SK-N-SH (cell line): ENCODE results near the gene ZC3H12A. TPM values are rescaled to one million over a fixed set of nuclear protein-coding genes. Genes with fewer than 3 reads are reported as not detected.

Experiments
- CTCF ChIA-PET: fragments of 300-600, 350-600 bp; formaldehyde crosslinking; extraction: SDS; loops from one replicate; lab custom pipeline; 2021; lab: Yijun Ruan, JAX
- POLR2A ChIA-PET: fragments of 350-600 bp; sonication (Branson Sonifier 250); formaldehyde crosslinking; extraction: SDS; loops from one replicate; lab custom pipeline; 2020; ENCODE audit warnings: antibody characterized with exemption, inconsistent platforms; lab: Yijun Ruan, JAX
- DNase-seq: peaks from one replicate; pipeline ENCODE4 v3.0.0; 2012
- H2AFZ ChIP-seq: fragments of 200-600 bp; sonication (generic); 2 replicates; pipeline ENCODE4 v1.8.1; 2016; ENCODE audit warnings: antibody characterized with exemption, mild to moderate bottlenecking, low read depth
- H3F3A ChIP-seq: fragments of 200-600 bp; sonication (generic); replicated peaks from 2 replicates; pipeline ENCODE3; 2016; ENCODE audit warnings: antibody characterized with exemption, mild to moderate bottlenecking; ENCODE audit not compliant: insufficient read depth
- H3K27ac ChIP-seq, 2 experiments: fragments of 200-500 bp in 1 of 2; fragments of 200-600 bp in 1 of 2; sonication (Bioruptor generic) in 1 of 2; sonication (generic), shearing (Covaris generic) in 1 of 2; 2 replicates each; pipeline versions ENCODE4 v1.5.1 to v1.6.1; 2014 to 2016; ENCODE audit warnings: low read depth in 2 of 2, inconsistent platforms in 1 of 2, low read length in 1 of 2, mild to moderate bottlenecking in 1 of 2, mixed read lengths in 1 of 2
- H3K27me3 ChIP-seq: fragments of 200-600 bp; sonication (generic), shearing (Covaris generic); 2 replicates; pipeline ENCODE4 v1.6.1; 2016; ENCODE audit warnings: mixed run types; ENCODE audit not compliant: insufficient read depth
- H3K36me3 ChIP-seq, 2 experiments: fragments of 200-500 bp in 1 of 2; fragments of 200-600 bp in 1 of 2; sonication (Bioruptor generic) in 1 of 2; sonication (generic) in 1 of 2; replicated peaks in 1 of 2; 2 replicates each; pipeline versions ENCODE3 to v1.5.1; 2014 to 2016; ENCODE audit warnings: low read length in 1 of 2, mild to moderate bottlenecking in 1 of 2; ENCODE audit not compliant: insufficient read depth in 2 of 2, control insufficient read depth in 1 of 2
- H3K4me1 ChIP-seq, 2 experiments: fragments of 200-500 bp in 1 of 2; fragments of 200-600 bp in 1 of 2; sonication (Bioruptor generic) in 1 of 2; sonication (generic), shearing (Covaris generic) in 1 of 2; 2 replicates each; pipeline versions ENCODE4 v1.5.1 to v1.6.1; 2014 to 2016; ENCODE audit warnings: low read depth in 1 of 2, low read length in 1 of 2, mixed run types in 1 of 2; ENCODE audit not compliant: insufficient read depth in 2 of 2, control insufficient read depth in 1 of 2
- H3K4me2 ChIP-seq: fragments of 200-600 bp; sonication (generic), shearing (Covaris generic); 2 replicates; pipeline ENCODE4 v1.6.1; 2017; ENCODE audit warnings: mixed run types
- H3K4me3 ChIP-seq, 2 experiments: fragments of 200-500 bp in 1 of 2; fragments of 200-600 bp in 1 of 2; sonication (Bioruptor generic) in 1 of 2; sonication (generic), shearing (Covaris generic) in 1 of 2; 2 replicates each; pipeline versions ENCODE4 v1.5.1 to v1.8.1; 2014 to 2016; ENCODE audit warnings: low read depth in 2 of 2, inconsistent platforms in 1 of 2, low read length in 1 of 2, mild to moderate bottlenecking in 1 of 2, mixed read lengths in 1 of 2, moderate library complexity in 1 of 2
- H3K79me2 ChIP-seq: fragments of 200-600 bp; sonication (generic); 2 replicates; pipeline ENCODE4 v1.8.1; 2017; ENCODE audit warnings: mild to moderate bottlenecking; ENCODE audit not compliant: insufficient read depth
- H3K9ac ChIP-seq: fragments of 200-600 bp; sonication (generic); 2 replicates; pipeline ENCODE4 v1.6.1; 2017; ENCODE audit warnings: mixed run types
- H3K9me2 ChIP-seq: fragments of 200-600 bp; sonication (generic); 2 replicates; pipeline ENCODE4 v1.6.1; 2017; ENCODE audit warnings: mixed run types
- H3K9me3 ChIP-seq: fragments of 200-600 bp; sonication (generic); 2 replicates; pipeline ENCODE4 v1.6.1; 2017; ENCODE audit warnings: mixed run types, mild to moderate bottlenecking, moderate library complexity
- H4K20me1 ChIP-seq: fragments of 200-600 bp; sonication (generic); 2 replicates; pipeline ENCODE4 v1.6.1; 2017; ENCODE audit warnings: mild to moderate bottlenecking, mixed run types; ENCODE audit not compliant: insufficient read depth
- CHD2 ChIP-seq: fragments of 150-350 bp; IDR thresholded peaks from 2 replicates; pipeline ENCODE4 v1.6.1; 2018; ENCODE audit warnings: low read length; ENCODE audit not compliant: partially characterized antibody
- ELF1 ChIP-seq: IDR thresholded peaks from 2 replicates; pipeline ENCODE4 v1.4.0; 2012
- EP300 ChIP-seq, 2 experiments: IDR thresholded peaks; 2 replicates each; pipeline versions ENCODE4 v1.4.0 to v1.6.1; 2012; ENCODE audit warnings: borderline replicate concordance in 1 of 2, low read depth in 1 of 2, low read length in 1 of 2
- EZH2phosphoT487 ChIP-seq: fragments of 200-600 bp; sonication (generic); IDR thresholded peaks from 2 replicates; pipeline ENCODE4 v1.6.1; 2017; ENCODE audit warnings: low read depth, mixed run types, mild to moderate bottlenecking, antibody characterized with exemption, moderate library complexity, borderline replicate concordance
- FOSL2 ChIP-seq: IDR thresholded peaks from 2 replicates; pipeline ENCODE4 v1.4.0; 2012; ENCODE audit warnings: low read depth, mild to moderate bottlenecking, moderate library complexity, borderline replicate concordance
- FOXJ3 ChIP-seq: sonication (generic); formaldehyde crosslinking; IDR thresholded peaks from 2 replicates; pipeline ENCODE4 v1.5.1; 2020; ENCODE audit warnings: mild to moderate bottlenecking, missing genetic modification reagents
- GABPA ChIP-seq: IDR thresholded peaks from 2 replicates; pipeline ENCODE4 v1.4.0; 2012; ENCODE audit warnings: low read depth, mild to moderate bottlenecking
- JUND ChIP-seq: IDR thresholded peaks from 2 replicates; pipeline ENCODE4 v1.4.0; 2012
- MXI1 ChIP-seq: IDR thresholded peaks from 2 replicates; pipeline ENCODE4 v1.6.1; 2012; ENCODE audit warnings: mild to moderate bottlenecking, low read depth, low read length, improper control_type of control experiment
- NRF1 ChIP-seq: IDR thresholded peaks from 2 replicates; pipeline ENCODE4 v1.6.1; 2012; ENCODE audit warnings: low read depth, mild to moderate bottlenecking, low read length
- POLR2AphosphoS5 ChIP-seq: IDR thresholded peaks from 2 replicates; pipeline ENCODE4 v1.6.1; 2012; ENCODE audit warnings: low read depth, low read length
- RCOR1 ChIP-seq: fragments of 150-350 bp; IDR thresholded peaks from 2 replicates; pipeline ENCODE4 v1.6.1; 2017; ENCODE audit warnings: antibody characterized with exemption, low read length
- RFX5 ChIP-seq: IDR thresholded peaks from 2 replicates; pipeline ENCODE4 v1.6.1; 2012; ENCODE audit warnings: mild to moderate bottlenecking, improper control_type of control experiment, low read length
- RXRA ChIP-seq: IDR thresholded peaks from 2 replicates; pipeline ENCODE4 v1.4.0; 2012; ENCODE audit warnings: low read depth, mild to moderate bottlenecking, borderline replicate concordance
- TAF1 ChIP-seq: IDR thresholded peaks from 2 replicates; pipeline ENCODE4 v1.6.1; 2012; ENCODE audit warnings: low read depth, mild to moderate bottlenecking, low read length, moderate library complexity, borderline replicate concordance
- TEAD4 ChIP-seq: IDR thresholded peaks from 2 replicates; pipeline ENCODE4 v1.4.0; 2012; ENCODE audit warnings: mild to moderate bottlenecking, borderline replicate concordance; ENCODE audit not compliant: insufficient read depth
- YY1 ChIP-seq: IDR thresholded peaks from 2 replicates; pipeline ENCODE4 v1.4.0; 2012; ENCODE audit warnings: low read depth, mild to moderate bottlenecking
- WGBS: methylation state at CpG from one replicate; pipeline ENCODE4 v1.1.6; 2017; ENCODE audit warnings: low lambda C conversion rate; 5-methylcytosine and 5-hydroxymethylcytosine counted together
- polyA plus RNA-seq, 3 experiments: library from polyadenylated mRNA; depleted of rRNA; stranded (reverse); fragments of >200 nt; gene quantifications; 2 replicates each; pipeline ENCODE4 v1.2.3, GENCODE V29; 2012
- TF ChIP-seq, protein P1 (sequence below): fragments of 150-350 bp; IDR thresholded peaks from 2 replicates; pipeline ENCODE4 v1.6.1; 2017; ENCODE audit warnings: antibody characterized with exemption, low read length, low read depth, borderline replicate concordance
- TF ChIP-seq, protein P2 (sequence below): IDR thresholded peaks from 2 replicates; pipeline ENCODE4 v1.4.0; 2012; ENCODE audit warnings: low read depth
- TF ChIP-seq, protein P3 (sequence below): IDR thresholded peaks from 2 replicates; pipeline ENCODE4; 2012
- TF ChIP-seq, protein P4 (sequence below): IDR thresholded peaks from 2 replicates; pipeline ENCODE4 v1.6.1; 2012; ENCODE audit warnings: mild to moderate bottlenecking, low read depth, low read length, moderate library complexity
- TF ChIP-seq, protein P5 (sequence below): IDR thresholded peaks from 2 replicates; pipeline ENCODE4 v1.4.0; 2012; ENCODE audit warnings: low read depth, borderline replicate concordance

The ZC3H12A gene
- polyA plus RNA-seq, 1 of the 3 experiments (the other 2 are of a cell fraction), result 8.9 TPM

DNA sequence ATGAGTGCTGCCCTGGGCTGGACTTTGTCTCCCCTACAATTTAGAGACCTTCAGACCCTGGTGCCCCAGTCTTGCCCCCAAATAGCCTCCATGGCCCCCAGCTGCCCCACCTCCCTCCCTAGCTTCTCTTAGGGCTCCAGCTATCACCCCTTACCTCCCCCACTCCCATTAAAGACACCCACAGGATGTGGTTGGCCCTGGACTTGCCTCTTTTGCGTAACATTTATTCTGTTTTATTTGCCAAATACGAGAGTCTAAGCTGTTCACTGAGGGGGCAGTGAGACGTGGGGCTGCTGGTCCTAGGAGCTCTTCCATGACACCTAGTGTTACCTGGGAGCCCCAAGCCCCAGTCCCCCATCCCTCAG lies 4.5 kb downstream of the ZC3H12A start (continued):
- no peak for TF ChIP-seq EZH2phosphoT487
- TF ChIP-seq, protein P1, sequence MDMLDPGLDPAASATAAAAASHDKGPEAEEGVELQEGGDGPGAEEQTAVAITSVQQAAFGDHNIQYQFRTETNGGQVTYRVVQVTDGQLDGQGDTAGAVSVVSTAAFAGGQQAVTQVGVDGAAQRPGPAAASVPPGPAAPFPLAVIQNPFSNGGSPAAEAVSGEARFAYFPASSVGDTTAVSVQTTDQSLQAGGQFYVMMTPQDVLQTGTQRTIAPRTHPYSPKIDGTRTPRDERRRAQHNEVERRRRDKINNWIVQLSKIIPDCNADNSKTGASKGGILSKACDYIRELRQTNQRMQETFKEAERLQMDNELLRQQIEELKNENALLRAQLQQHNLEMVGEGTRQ, result no peak
- TF ChIP-seq RCOR1, result no peak
- TF ChIP-seq POLR2AphosphoS5, result no peak
- no peak for TF ChIP-seq MXI1
- TF ChIP-seq RFX5, result no peak

DNA sequence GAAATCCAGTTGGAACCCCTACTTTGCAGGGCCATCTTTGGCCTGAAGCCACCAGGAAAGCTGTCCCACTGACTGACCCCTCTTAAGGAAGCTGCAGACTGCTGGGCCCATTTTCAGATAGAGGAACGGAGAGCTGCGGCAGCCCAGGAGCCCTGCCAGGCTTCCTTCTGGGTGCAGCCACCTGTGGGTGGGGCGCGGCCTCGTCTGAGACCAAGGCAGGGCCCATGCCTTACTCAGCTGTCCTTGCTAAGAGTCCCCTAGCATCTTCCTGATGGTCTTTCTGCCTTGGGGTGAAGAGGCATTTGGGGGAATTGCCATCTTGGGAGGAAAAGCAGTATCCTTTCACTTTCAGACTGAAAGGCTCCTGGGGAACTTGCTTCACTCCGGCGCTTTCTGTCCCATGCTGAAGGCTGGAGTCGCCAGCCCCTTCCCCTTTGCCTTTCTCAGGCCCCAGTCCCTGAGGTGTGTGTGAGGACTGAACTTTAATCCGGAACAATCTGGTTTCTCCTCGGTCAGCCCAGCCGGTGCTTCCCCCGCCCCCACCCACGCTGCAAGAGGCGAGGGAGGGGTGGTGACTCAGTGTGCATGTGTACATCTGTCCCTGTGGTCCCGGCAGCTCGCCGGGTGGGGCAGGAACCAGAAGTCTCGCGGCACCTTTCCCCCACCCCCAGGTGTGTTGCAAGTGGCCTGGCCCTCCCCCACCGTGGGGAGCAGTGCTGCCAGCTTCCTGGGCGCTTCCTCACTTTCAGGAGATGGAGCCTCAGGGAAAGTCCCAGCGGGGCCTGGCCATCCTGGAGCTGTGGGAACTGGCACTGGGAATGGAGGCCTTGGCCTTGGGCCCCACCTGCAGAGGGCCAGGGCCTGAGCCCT lies 5.1 kb downstream of the ZC3H12A start:
- no peaks in the 10 kb centered on the region for H4K20me1 ChIP-seq
- no peaks in the 10 kb centered on the region for H3K9me3 ChIP-seq
- H3K9ac ChIP-seq, result peak overlapping the region; percentile 60
- 30% methylated on average over 21 of the region's 22 CpGs for WGBS
- peak overlapping the region; percentile 96 for H3K4me2 ChIP-seq
- DNase-seq, result peak; percentile 32
- peak overlapping the region; percentile 20 for H2AFZ ChIP-seq
- ChIA-PET POLR2A (no interaction called here), CTCF (interaction anchor here (1.2 to 18.1 kb wide), 4 partner anchors 7 to 30 kb away, joined by 3 to 170 read pairs (median 64); no protein-coding TSS in a partner anchor)
- peaks cover 68% of the 10 kb centered on the region for H3K79me2 ChIP-seq
- no peaks in the 10 kb centered on the region for H3K27me3 ChIP-seq
- H3K36me3 ChIP-seq, result peaks cover 12 to 55% of the 10 kb centered on the region in 2 experiments
- H3F3A ChIP-seq, result peaks cover 13% of the 10 kb centered on the region
- H3K9me2 ChIP-seq, result no peaks in the 10 kb centered on the region
- peaks cover 44 to 50% of the 10 kb centered on the region in 2 experiments for H3K4me1 ChIP-seq
- H3K27ac ChIP-seq, result peak overlapping the region; percentile 22 to 56; a peak in 3 of 4 replicates
- H3K4me3 ChIP-seq, result peak overlapping the region; percentile 17 to 51; a peak in 2 of 4 replicates
- no peak for TF ChIP-seq FOXJ3 (CRISPR knock-in tag)
- 0 out of 2 replicates have a peak, but pooled peaks have one; percentile 23 for TF ChIP-seq POLR2AphosphoS5
- no peak for TF ChIP-seq TEAD4
- TF ChIP-seq, protein P2, sequence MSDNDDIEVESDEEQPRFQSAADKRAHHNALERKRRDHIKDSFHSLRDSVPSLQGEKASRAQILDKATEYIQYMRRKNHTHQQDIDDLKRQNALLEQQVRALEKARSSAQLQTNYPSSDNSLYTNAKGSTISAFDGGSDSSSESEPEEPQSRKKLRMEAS, result peak; percentile 85
- TF ChIP-seq RCOR1, result no peak
- TF ChIP-seq NRF1, result no peak
- peak; percentile 69; the same call in 1 of the 2 replicates for TF ChIP-seq JUND
- TF ChIP-seq GABPA, result no peak
- TF ChIP-seq, protein P3, sequence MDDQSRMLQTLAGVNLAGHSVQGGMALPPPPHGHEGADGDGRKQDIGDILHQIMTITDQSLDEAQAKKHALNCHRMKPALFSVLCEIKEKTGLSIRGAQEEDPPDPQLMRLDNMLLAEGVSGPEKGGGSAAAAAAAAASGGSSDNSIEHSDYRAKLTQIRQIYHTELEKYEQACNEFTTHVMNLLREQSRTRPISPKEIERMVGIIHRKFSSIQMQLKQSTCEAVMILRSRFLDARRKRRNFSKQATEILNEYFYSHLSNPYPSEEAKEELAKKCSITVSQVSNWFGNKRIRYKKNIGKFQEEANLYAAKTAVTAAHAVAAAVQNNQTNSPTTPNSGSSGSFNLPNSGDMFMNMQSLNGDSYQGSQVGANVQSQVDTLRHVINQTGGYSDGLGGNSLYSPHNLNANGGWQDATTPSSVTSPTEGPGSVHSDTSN, result no peak
- no peak for TF ChIP-seq EZH2phosphoT487
- TF ChIP-seq RFX5, result no peak
- no peak for TF ChIP-seq CHD2
- TF ChIP-seq EP300 (IDR thresholded peaks at IDR 0.05; ENCODE audit: borderline replicate concordance in 1 of 2, low read depth in 1 of 2, low read length in 1 of 2), result no peak
- TF ChIP-seq, protein P4, sequence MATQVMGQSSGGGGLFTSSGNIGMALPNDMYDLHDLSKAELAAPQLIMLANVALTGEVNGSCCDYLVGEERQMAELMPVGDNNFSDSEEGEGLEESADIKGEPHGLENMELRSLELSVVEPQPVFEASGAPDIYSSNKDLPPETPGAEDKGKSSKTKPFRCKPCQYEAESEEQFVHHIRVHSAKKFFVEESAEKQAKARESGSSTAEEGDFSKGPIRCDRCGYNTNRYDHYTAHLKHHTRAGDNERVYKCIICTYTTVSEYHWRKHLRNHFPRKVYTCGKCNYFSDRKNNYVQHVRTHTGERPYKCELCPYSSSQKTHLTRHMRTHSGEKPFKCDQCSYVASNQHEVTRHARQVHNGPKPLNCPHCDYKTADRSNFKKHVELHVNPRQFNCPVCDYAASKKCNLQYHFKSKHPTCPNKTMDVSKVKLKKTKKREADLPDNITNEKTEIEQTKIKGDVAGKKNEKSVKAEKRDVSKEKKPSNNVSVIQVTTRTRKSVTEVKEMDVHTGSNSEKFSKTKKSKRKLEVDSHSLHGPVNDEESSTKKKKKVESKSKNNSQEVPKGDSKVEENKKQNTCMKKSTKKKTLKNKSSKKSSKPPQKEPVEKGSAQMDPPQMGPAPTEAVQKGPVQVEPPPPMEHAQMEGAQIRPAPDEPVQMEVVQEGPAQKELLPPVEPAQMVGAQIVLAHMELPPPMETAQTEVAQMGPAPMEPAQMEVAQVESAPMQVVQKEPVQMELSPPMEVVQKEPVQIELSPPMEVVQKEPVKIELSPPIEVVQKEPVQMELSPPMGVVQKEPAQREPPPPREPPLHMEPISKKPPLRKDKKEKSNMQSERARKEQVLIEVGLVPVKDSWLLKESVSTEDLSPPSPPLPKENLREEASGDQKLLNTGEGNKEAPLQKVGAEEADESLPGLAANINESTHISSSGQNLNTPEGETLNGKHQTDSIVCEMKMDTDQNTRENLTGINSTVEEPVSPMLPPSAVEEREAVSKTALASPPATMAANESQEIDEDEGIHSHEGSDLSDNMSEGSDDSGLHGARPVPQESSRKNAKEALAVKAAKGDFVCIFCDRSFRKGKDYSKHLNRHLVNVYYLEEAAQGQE, result peak; percentile 54; the same call in 1 of the 2 replicates
- peak; percentile 75 for TF ChIP-seq FOSL2
- TF ChIP-seq MXI1, result no peak
- TF ChIP-seq ELF1, result no peak
- peak; percentile 49; the same call in 1 of the 2 replicates for TF ChIP-seq TAF1
- no peak for TF ChIP-seq YY1
- TF ChIP-seq, protein P5, sequence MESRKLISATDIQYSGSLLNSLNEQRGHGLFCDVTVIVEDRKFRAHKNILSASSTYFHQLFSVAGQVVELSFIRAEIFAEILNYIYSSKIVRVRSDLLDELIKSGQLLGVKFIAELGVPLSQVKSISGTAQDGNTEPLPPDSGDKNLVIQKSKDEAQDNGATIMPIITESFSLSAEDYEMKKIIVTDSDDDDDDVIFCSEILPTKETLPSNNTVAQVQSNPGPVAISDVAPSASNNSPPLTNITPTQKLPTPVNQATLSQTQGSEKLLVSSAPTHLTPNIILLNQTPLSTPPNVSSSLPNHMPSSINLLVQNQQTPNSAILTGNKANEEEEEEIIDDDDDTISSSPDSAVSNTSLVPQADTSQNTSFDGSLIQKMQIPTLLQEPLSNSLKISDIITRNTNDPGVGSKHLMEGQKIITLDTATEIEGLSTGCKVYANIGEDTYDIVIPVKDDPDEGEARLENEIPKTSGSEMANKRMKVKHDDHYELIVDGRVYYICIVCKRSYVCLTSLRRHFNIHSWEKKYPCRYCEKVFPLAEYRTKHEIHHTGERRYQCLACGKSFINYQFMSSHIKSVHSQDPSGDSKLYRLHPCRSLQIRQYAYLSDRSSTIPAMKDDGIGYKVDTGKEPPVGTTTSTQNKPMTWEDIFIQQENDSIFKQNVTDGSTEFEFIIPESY, result peak; percentile 87; the same call in 1 of the 2 replicates
- TF ChIP-seq RXRA, result no peak
